GM19468 (cell line): Measurements from ENCODE around the gene LPCAT3.
"Not testable (repeated sequence)": the region's sequence is repeated elsewhere in the genome, so short reads cannot be mapped to it uniquely, and the experiment has no call there.

Source experiments
- ATAC-seq: cut with Tn5 transposase; IDR thresholded peaks from one replicate; pipeline ENCODE4 v1.9.1; 2021; ENCODE audit warnings: mild to moderate bottlenecking, moderate library complexity, moderate number of reproducible peaks; ENCODE audit not compliant: unreplicated experiment; ENCODE audit errors: extremely low read depth

Gene LPCAT3

DNA sequence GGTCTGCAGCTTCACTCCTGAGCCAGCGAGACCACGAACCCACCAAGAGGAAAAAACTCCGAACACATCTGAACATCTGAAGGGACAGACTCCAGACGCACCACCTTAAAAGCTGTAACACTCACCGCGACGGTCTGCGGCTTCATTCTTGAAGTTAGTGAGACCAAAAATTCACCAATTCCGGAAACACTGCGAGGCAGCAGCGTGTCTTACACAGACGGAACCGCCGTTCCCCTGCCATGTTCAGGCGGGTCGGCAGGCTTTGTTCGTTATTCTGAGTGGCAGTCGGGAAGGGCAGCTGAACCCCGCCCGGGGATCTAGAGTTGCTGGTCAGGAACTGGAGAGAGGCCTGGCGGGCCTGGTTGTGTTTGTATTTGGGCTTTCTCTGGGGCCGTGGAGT, 20.3 kb upstream of the LPCAT3 start:
- ATAC-seq: no peak

GRCh38 chr12:7037411-7037810, 19.1 kb upstream of the LPCAT3 start:
- not testable (repeated sequence) for ATAC-seq

DNA sequence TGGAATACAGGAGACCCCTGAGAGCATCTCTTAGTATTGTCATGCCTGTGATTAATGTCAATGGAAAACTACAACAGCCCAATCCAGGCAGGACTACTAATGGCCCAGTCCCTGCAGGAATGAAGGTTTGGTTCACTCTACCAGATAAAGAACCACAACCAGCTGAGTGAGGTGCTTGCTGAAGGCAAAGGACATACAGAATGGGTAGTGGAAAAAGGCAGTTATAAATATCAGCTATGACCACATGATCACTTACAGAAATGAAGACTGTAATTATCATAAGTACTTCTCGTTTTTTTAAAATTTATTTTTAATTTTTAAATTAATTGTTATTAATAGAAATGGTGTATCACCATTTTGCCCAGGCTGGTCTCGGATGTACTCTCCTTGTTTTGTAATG, 17.2 kb upstream of the LPCAT3 start:
- ATAC-seq: no peak

DNA sequence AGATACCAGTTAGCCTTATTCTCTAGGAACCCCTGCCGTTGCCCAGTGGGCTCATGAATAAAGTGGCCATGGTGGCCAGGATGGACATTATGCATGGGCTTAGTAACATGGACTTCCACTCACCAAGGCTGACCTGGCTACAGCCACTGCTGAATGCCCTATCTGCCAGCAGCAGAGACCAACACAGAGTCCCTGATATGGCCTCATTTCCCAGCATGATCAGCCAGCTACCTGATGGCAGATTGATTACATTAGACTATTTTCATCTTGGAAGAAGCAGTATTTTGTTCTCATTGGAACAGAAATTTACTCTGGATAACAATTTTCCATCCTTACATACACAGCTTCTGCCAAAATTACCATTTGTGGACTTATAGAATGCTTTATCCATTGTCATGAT, 16.2 kb upstream of the LPCAT3 start:
- ATAC-seq: no peak

DNA sequence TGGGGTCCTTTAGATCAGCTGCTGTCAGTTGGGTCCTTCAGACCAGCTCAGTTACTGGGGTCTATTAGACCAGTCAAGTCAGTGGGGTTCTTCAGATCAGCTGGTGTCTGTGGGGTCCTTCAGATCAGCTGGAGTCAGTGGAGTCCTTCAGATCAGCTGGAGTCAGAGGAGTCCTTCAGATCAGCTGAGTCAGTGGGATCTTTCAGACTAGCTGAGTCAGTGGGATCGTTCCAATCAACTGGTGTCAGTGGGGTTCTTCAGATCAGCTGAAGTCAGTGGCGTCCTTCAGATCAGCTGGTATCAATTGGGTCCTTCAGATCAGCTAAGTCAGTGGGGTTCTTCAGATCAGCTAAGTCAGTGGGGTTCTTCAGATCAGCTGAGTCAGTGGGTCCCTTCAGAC, 14.7 kb upstream of the LPCAT3 start:
- ATAC-seq: no peak

- no peak for ATAC-seq
These were observed 13.0 kb upstream of the LPCAT3 start for GRCh38 chr12:7031306-7031705.

DNA sequence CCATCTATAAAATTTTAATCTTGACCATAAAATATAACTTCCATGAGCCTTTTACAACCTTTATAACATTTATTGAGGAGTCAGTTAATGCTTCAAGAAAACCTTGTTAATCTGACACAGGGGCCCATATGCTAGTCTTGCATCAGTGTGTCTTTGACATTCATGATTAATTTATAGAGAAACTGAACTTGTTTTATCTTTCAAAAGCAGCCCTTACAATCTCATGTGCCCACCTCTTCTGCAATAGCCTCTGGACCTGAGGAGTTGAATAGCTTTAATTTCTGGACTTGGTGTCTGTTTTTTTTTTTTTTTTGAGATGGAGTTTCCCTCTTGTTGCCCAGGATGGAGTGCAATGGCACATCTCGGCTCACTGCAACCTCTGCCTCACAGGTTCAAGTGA, 8.6 kb upstream of the LPCAT3 start:
- ATAC-seq: no peak

GRCh38 chr12:7023114-7023513, 4.8 kb upstream of the LPCAT3 start:
- ATAC-seq: no peak

GRCh38 chr12:7021956-7022355, 3.7 kb upstream of the LPCAT3 start:
- no peak for ATAC-seq

GRCh38 chr12:7019043-7019569, 830 bp upstream of the LPCAT3 start:
- no peak for ATAC-seq

DNA sequence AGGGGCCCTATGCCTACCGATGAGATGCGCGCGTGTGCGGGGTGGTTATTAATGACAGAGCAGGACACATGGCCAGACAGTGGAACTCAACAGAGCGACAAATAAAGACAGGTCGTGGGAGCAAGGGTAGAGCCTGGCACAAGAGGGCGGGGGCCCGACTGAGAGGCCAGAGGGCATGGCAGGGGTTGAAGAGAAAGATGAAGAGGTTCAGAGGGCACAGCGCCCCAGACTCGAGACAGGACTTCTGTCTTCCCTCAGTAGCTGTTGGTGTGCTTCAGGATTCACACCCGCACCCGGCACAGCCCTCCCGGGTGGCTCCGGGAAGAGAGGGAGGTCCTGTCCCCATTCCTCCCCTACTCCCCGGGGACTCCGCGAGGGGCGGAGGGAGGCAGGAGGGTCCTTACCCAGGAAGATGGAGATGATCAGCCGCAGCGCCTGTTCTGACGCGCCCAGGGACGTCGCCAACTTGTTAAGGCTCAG, 366 bp downstream of the LPCAT3 start:
- no peak for ATAC-seq

DNA sequence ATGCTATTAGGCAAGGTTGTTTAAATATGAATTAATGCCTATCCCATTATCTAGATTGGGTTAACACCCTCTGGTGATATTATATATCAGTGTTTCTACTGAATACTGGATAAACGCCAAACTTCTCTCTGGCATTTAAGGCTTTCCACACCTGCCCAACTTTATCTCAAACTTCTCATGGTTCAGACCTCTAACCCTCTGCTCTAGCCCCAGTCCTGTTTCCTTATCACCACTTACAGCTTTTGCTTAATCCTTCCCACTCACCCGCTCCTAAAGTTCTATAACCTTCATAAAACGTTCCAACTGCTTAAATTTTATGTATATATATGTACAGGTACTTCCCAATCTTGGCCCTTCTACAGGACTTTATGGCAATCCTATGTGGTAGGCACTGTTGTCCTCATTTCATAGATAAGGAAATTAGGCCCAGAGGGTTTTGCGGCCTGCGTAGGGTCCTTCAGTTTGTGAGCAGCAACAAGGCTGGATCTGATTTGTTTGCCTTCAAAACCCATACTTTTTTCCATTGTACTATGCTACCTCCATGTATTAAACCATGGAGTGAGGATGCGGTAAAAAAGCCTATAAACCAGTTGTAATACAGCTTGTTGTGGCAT, 1.2 kb downstream of the LPCAT3 start:
- ATAC-seq: no peak

DNA sequence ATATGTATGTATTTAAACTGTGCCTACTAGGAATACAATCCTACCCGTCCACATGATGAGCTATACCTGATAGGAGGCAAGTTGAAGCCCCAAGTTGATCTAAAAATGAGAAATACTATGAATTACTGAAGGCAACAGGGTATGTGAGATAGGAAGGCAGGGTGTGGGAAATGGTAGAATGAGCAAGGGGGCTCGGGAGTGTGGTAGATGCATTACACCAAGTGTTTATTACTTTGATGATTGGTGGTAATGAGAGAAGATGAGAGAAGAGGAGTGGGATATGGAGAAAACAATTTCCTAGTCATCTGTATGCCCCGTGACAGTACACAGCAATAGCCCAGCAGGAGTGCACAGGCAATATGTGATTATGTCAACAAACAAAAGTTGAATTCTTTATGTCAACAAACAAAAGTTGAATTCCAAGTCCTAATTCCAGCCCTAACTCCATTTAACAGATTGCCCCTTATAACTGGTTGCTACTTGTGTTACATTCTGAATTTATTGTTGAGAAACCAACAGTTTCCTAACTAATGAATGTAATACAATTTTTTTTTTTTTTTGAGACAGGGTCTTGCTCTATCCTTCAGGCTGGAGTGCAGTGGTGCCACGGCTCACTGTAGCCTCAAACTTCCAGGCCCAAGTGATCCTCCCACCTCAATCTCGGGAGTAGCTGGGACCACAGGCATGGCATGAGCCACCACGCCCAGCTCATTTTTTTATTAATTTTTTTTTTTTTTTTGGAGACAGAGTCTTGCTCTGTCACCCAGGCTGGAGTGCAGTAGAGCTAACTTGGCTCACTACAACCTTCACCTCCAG, 2.5 kb downstream of the LPCAT3 start:
- ATAC-seq: no peak

DNA sequence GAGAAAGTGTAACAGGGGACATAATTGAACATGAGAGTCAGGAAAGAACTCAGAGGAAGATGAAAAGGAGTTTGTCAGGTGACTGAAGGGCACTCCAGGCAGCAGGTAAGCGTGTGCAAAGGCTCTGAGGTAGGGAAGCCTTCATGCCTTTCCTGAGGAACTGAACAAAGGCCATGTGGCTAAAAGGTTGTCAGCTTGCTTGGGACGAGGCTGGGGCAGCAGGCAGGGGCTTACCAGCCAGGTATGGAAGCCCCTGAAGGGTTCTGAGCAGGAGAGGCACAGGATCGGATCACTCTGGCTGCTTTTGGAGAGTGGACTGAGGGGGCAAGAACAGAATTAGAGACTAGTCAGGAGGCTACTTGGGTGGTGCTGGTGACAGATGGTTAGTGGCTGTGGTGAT, 5.2 kb downstream of the LPCAT3 start:
- ATAC-seq: no peak

- ATAC-seq: no peak
These were observed 6.2 kb downstream of the LPCAT3 start for GRCh38 chr12:7012024-7012607.

DNA sequence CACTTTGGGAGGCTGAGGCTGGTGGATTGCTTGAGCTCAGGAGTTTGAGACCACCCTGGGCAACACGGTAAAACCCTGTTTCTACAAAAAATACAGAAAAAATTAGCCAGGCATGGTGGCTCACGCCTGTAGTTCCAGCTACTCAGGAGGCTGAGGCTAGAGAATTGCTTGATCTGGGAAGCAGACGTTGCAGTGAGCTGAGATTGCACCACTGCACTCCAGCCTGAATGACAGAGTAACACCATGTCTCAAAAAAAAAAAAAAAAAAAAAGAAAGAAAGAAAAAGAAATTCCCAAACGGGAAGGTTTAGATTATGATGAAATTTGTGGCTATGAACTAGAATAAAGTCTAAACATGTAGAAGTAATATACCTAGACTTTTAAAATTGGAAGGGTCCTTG, 6.9 kb downstream of the LPCAT3 start:
- ATAC-seq: not testable (repeated sequence)

DNA sequence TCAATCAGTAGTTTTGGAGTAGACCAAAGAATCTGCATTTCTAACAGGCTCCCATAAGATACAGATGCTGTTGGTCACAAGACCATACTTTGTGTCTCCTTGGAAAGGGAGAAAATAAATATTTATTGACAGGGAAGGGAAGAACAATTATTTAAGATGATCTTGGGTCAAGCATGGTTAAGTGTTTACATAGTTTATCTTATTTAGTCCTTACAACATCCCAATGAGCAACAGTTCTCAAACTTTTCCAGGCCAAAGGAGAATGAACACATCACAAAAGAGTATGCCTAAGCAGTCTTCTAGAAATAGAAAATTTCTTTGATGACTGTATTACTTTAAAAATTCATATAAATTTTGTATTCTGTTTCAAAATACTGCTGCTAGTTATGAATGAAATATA, 8.8 kb downstream of the LPCAT3 start:
- no peak for ATAC-seq

- no peak for ATAC-seq
These were observed 9.4 kb downstream of the LPCAT3 start for GRCh38 chr12:7008864-7009263.

DNA sequence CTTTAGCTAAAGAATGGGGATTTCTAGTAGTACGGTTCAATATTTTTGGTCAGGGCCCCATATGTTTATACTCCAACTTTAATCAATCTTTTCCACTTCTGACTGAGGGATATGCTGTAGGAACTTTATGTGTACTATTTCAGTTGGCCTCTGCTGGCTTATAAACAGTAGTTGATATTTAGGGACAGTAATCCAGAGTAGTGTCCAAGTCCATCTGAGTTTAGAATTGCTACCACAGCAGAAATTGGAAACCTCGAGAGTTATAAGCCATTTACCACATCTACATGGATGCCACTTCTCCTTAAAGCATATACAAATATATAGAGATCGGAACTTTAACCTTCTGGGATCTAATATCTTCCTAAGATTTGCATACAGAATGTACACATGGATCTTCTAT, 11.6 kb downstream of the LPCAT3 start:
- ATAC-seq: no peak

- no peak for ATAC-seq
These were observed 13.0 kb downstream of the LPCAT3 start for GRCh38 chr12:7005311-7005710.

- ATAC-seq: no peak
These were observed 13.4 kb downstream of the LPCAT3 start for GRCh38 chr12:7004840-7005239.
